HG03045 (cell line): ENCODE data around the gene RANBP17.

Source experiments
- ATAC-seq: cut with Tn5 transposase; IDR thresholded peaks from one replicate; pipeline ENCODE4 v1.9.1; 2021; ENCODE audit warnings: mild to moderate bottlenecking, moderate library complexity; ENCODE audit not compliant: unreplicated experiment

Gene RANBP17

GRCh38 chr5:171312129-171312974 is 450.5 kb downstream of the RANBP17 start:
- ATAC-seq, result no peak

GRCh38 chr5:171313481-171314206 is 451.8 kb downstream of the RANBP17 start:
- ATAC-seq, result no peak

- ATAC-seq, result no peak
Observed at GRCh38 chr5:171314728-171315385, 453.0 kb downstream of the RANBP17 start.

DNA sequence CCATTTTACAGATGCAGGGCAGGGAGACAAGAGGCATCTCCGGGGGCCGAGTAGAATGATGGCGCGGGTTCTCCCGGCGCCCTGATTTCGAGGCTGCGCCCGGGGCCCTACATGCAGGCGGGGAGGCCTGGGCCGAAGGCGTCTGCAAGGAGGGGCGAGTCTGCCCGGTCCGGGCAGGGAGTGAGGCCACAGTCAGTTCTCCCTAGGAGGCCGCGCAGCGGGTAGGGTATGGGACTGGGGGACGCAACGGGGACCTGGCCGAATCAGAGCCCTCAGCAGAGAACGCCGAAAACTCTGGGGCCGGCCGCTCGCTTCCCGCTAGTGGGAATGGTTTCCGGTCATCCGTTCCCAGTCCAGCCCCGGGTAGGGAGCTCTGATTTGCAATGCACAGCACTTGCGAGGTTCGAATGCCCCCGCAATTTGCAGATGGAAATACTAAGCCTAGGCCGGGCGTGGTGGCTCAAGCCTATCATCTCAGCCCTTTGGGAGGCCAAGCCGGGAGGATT is 453.6 kb downstream of the RANBP17 start:
- ATAC-seq, result no peak

DNA sequence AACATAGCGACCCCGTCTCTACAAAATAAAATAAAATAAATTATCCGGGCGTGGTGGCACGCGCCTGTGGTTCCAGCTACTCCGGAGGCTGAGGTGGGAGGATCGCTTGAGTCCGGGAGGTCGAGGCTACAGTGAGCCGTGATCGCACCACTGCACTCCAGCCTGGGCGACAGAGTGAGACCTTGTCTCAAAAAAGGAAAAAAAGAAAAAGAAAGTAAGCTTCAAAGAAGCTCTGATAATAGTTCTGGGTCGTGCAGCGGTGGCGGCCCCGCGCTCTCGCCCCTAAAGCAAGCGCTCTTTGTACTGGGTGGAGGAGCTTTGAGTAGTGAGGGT is 454.1 kb downstream of the RANBP17 start:
- no peak for ATAC-seq

- no peak for ATAC-seq
Observed at GRCh38 chr5:171316258-171317121, 454.7 kb downstream of the RANBP17 start.

GRCh38 chr5:171317230-171317629 is 455.4 kb downstream of the RANBP17 start:
- no peak for ATAC-seq

GRCh38 chr5:171318026-171318425 is 456.2 kb downstream of the RANBP17 start:
- no peak for ATAC-seq

DNA sequence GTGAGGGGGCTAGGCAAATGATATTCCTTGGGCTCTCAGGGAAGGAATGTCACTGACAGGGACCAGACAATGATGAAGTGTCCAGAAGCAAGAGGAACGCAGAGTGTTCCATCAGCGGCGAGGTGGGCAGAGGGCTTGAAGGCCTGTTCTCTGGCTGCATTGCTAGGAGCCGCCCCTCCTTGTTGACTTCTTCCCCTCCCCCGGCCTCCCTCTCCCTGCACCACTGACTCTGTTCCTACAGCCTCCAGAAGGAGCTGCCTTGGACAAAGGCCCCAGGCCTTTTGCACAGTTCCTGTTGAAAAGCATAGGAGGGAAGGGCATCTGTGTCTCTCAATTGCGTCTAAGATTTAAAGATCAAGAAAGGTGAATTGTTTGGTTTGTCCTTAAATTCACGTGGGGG is 459.6 kb downstream of the RANBP17 start:
- ATAC-seq, result no peak

DNA sequence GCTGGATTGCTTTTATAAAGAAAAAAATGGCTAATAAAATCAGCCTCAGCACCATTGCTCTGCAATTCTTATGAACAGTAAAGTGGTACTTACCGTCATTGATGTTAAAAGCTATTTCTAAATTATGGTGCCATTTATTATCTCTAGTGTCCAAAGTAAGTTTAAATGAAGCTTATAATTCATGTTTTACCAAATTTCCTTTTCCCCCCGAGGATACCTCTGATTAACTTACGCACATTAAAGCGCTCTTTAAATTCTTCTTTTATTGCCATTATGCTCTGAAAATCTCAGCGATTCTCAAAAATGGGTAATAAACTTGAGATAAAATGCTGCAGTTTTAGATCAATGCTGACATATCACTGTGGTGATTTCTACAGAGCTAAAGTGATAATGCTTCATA is 460.7 kb downstream of the RANBP17 start:
- ATAC-seq, result no peak

- ATAC-seq, result no peak
Observed at GRCh38 chr5:171323007-171323406, 461.2 kb downstream of the RANBP17 start.

DNA sequence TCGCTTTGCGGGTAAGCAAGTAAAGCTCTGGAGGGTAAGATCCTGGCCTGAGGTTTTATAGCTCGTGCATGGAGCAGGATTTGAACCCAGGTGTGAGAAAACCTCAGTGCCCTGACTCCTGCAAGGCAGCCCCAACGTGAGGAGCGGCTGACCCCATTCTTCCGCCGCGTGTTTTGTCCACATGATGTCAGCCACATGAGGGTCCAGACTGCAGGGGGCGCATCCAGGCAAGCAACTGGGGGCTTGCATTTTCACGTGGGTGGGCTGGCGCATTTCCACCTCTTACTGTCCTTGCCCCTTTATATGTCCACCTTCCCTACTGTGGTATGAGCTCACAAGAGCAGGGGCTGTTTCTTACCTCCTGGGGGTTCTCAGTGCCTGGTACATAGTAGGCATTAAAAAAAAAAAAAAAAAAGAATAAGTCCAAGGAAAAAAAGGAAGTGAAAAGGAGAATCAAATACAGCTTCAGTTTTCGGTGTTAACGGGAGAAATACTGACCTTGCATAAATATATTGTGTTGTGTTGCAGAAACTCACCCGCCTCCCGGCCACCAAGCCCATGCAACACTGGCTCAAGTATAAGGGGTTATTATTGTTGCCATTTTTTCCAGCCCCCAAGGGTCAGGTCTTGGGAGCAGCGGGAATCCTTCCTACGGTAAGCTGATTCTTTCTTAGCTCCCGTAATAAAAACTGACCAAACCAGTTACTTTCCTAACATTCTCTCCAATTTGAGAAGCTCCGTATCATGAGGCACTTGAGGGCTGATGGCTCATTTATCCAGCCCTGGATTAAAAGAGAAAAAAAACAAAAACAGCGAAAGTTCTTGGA is 462.2 kb downstream of the RANBP17 start:
- no peak for ATAC-seq

DNA sequence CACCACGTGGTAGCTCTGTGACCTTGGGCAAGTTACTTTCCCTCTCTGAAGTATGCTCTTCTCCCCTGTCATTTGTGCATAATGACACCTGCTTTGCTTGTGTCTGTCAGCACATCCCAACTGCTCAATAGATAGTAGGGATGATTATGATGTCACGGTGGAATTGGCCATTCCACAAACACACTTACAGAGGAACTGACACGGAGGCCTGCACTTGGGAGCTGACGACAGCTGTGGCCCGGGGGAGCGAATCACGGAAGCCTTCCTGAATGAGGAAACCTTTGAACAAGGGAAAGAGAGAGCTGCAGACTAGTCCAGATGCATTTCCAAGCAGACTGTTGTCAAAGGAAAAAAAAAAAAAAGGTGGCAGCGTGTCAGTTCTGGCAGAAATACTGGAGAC is 468.2 kb downstream of the RANBP17 start:
- no peak for ATAC-seq

GRCh38 chr5:171335616-171336015 is 473.8 kb downstream of the RANBP17 start:
- no peak for ATAC-seq

DNA sequence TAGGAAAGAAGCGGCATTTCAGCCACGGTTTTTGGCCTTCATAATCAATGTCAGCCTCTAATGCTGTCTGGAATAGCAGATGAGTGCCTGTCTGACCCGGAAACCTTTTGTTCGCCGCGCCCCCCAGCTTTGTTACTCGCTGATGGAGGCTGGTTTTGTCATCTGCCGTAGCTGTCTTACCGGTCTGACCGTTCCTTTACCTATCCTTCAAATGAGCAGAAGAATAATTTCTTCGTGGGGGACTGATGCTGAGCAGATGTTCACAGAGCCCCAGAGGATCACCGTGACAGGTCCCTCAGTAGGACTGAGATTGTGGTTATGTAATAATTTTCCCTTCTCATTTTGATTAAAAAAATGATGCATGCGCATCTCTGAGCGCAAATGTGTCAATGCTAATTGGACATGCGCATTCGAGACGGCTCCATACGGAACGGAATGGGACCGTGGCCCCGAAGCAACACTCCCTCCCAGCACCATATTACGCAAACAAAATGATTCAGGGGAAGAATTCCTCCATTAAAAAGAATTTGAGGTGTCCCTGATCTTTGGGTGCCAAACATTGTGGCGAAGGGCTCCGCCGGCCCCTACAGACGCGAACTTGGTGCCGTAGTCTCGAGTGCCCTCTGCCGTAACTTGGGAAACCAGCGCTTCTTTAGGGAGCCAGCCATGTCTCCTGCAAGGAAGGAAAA is 474.8 kb downstream of the RANBP17 start:
- no peak for ATAC-seq

DNA sequence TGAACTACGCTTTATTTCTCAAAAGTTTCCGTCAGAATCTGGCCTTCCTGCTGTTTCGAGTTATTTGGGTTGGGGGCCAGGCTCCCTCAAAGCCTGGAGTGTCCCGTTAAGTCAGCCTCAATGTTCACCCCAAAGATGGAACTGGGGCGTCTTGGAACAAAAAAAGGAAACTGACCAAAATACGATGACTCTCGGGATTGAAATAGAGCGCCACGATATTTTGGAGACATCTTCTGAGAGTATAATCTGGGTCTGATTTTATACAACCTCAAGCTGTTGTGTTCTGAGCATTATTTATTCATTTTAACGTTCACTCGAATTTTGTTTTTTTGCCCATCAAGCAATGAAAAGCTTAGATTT is 475.4 kb downstream of the RANBP17 start:
- ATAC-seq, result no peak

DNA sequence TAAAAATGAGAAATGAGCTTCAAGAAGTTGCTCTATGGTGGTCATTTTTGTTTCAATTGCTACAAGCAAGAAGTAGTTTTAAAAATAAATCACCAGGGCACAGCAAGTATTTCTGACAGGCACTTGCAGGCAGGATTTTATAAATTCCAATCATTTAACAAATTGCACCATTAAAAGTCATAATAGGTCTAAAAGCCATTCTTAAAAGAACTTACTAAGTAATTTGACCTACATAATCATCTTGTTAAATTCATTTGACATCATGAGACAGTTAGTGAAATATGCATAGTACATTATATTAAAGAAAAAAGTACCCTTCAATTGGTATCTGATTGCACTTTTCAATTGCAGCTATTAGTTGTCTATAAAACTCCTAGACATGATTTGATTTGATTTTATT is 478.2 kb downstream of the RANBP17 start:
- ATAC-seq, result no peak

DNA sequence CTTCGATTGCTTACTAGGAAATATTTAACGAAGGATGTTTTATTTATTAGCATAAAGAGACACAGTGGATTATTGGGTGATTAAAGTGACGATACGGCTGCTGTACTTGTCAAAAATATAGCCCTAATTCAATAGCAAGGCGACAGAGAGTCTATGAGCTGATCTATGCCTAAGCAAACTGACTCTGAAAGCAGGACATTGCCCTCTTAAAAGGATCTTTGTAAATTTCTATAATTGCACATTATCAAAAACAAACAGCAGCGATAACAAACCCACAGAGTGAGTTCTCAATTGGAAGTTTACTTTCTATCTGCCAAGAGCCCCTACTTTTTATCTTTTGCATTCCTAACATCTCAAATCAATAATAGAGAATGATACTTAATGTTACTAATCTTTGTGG is 478.7 kb downstream of the RANBP17 start:
- no peak for ATAC-seq

DNA sequence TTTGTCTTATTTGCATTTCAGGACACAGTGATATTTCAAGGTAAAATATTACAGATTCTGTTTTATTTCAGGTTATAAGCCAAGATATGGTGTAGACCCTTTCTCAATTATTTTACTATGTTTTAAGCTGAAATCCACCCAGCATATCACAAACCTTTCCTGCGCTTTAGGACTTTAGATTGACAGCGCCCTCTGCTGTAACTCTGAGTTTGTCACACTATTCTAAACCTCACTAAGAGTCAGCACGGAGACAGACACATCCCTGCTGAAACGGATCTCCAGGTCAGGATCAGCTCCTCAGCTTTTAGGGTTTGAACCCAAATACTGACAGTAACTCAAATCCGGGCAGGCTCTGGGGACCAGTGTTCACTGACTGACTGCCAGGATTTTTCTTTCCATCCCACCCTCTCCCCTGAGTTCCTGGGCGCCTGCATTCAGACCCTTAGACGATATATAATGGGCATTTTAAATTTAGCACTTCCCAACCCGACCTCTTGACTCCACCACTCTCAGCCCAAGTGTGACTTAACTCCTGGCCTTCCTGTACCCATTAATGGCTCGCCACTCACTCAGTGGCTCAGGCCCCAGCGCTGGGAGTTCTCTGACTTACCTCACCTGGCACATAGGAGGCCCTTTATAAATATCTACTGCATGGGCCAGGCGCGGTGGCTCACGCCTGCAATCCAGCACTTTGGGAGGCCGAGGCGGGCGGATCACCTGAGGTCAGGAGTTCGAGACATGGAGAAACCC is 480.7 kb downstream of the RANBP17 start:
- ATAC-seq, result no peak
